ENCODE data around the gene HGFAC.

- TF ChIP-seq, protein P1, sequence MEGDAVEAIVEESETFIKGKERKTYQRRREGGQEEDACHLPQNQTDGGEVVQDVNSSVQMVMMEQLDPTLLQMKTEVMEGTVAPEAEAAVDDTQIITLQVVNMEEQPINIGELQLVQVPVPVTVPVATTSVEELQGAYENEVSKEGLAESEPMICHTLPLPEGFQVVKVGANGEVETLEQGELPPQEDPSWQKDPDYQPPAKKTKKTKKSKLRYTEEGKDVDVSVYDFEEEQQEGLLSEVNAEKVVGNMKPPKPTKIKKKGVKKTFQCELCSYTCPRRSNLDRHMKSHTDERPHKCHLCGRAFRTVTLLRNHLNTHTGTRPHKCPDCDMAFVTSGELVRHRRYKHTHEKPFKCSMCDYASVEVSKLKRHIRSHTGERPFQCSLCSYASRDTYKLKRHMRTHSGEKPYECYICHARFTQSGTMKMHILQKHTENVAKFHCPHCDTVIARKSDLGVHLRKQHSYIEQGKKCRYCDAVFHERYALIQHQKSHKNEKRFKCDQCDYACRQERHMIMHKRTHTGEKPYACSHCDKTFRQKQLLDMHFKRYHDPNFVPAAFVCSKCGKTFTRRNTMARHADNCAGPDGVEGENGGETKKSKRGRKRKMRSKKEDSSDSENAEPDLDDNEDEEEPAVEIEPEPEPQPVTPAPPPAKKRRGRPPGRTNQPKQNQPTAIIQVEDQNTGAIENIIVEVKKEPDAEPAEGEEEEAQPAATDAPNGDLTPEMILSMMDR (IDR thresholded peaks at IDR 0.05) = peak; percentile 95 to 99 (median 98)
- TF ChIP-seq POLR2A (IDR thresholded peaks at IDR 0.05) = no peak
Measured at GRCh38 chr4:3442959-3443749, 1.4 kb downstream of the HGFAC start.
